Stimulated activated CD8-positive, alpha-beta memory T cell treated with anti-CD3 and anti-CD28 coated beads, Interleukin-4, amount 100 ng/mL, for 1 hour (primary cell): ENCODE data around the gene SLC35F6.

ENCODE experiments used
- DNase-seq, 2 donors: peaks; one replicate each; pipeline ENCODE4 v3.0.0-alpha.2; 2020; ENCODE audit warnings: low read depth in 2 of 2, low spot score in 1 of 2

The SLC35F6 gene

DNA sequence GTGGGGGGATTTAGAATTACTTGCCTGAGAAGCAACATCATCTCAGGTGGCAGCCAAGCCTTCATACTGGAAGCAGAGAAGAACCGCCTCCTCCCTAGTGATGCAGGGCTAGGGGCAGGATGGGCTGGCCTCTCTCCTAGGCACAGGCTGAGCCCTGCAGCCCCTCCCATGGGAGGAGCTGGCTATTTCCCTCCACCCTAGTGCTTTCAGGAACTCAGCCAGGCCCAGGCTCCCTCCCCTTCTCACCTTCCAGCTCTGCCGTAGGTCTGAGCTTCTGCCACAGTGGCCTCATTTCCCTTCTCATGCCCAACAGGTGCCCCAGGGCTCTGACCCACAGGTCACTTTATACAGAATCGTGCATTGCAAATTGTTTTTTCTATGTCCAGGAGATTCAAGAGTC is 52.8 kb downstream of the SLC35F6 start:
- no peak for DNase-seq

DNA sequence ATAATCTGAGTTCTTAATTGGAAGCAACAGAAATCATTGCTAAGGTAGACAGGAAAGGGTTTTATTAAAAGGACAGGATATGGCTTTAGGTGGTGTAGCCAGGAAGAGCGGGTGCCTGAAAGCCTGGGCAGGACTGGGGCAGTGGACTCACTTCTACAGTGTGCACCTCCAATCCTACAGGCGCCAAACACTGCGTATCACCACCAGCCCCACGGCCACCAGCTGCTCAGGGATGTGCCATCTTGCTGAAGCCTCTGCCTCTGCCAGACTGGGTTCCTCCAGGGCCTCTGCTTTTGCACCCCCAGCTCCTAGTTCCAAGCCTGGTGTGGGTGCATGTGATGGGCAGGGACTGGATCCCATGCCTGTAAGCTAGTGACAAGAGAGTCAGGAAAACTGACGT is 54.2 kb downstream of the SLC35F6 start:
- no peak for DNase-seq

DNA sequence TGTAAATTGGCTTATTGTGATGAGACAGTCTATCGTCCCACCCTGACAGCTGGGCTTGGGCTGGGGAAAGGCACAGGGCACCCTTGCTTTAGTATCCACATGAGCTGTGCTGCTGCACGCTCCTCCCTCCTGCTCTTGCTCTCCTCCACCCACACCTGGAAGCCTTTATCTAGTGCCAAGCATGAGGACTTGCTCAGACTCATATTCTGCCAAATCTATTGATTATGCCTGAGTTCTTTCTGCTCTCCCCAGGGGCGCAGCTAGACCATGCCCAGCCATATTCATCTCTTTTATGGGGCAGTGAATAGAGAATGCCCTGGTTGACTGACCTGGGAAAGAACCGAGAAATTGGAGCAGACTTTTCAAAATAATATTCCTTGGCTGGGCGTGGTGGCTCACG is 54.9 kb downstream of the SLC35F6 start:
- no peak for DNase-seq

DNA sequence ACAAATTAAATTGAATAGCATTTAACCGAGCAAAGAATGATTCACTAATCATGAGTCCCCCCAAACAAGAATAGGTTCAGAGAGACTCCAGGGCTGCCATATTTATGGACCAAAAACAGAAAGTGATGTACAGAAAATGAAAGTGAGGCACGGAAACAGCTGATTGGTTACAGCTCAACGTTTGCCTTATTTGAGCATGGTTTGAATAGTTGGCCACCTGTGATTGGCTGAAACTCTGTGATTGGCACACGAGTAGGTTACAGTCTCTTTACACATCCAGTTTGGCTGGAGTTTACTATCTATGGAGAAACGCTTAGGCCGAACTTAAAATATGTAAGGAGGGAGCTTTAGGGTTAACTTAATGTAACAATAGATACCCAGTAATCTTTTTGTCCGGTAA is 56.8 kb downstream of the SLC35F6 start:
- DNase-seq: no peak

DNA sequence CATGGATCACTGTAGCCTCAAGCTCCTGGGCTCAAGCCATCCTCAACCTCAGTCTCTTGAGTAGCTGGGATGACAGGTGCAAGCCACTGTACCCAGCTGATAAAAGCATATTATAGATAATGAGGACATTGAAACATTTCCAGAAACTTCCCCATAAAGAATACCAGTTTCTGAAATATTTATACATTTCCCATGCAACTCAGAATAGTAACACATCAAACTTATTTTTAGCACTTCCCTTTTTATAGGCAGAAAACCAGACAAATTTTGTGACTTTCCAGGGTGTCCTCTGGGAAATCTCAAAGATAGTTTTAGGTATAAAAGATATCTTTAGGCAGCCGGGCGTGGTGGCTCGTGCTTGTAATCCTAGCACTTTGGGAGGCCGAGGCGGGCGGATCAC is 58.8 kb downstream of the SLC35F6 start:
- no peak for DNase-seq
